Measurements from ENCODE around the gene SPATS2L.

Gene SPATS2L

DNA sequence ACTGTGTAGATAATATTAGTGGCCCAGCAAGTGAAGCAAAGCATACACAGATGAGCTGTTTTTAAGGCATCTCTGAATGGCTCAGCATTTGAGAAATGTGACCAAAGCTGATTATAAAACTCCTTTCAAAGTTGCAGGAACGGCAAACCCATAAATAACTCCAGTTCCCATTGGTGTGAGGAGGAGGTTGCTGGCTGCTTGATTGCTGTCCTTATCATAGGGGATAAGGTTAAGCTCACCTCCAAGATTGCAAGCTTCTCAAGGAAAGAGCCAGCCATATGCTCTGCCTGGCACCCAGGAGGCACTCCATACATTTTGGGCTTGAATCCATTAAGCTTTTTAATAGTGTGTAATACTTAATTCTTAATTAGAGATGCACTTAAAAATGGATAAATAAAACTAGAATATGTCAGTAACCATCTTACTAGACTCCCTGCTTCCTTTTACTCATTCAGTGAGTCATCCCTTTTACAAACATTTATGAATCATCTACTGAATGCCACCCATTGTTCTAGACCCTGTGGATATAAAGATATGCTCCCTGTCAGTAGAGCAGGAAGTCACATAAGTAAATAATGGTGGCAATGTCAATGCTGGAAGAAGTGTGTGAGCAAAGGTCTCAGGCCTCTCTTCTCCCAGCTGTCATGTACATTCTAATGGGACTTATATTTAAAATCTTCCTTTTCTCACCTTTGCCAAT, 99.3 kb downstream of the SPATS2L start:
- TF ChIP-seq CTCF (IDR thresholded peaks at IDR 0.05; ENCODE audit: insufficient read depth, low read length, poor library complexity, severe bottlenecking) = no peak
- no peaks in the 10 kb centered on the region for H3K27me3 ChIP-seq (replicated peaks; ENCODE audit: control insufficient read depth, insufficient read depth, low read length)
- H3K4me3 ChIP-seq (replicated peaks; ENCODE audit: low read depth, low read length) = no peak overlapping the region
- no peak for DNase-seq (ENCODE audit: extremely low read depth, insufficient read length)
- H3K36me3 ChIP-seq (ENCODE audit: control insufficient read depth, insufficient read depth, low read length) = no peaks in the 10 kb centered on the region

- no peak for TF ChIP-seq CTCF (IDR thresholded peaks at IDR 0.05; ENCODE audit: insufficient read depth, low read length, poor library complexity, severe bottlenecking)
- Histone ChIP-seq H3K4me3 (replicated peaks; ENCODE audit: low read depth, low read length) (no peak overlapping the region), H3K27me3 (replicated peaks; ENCODE audit: control insufficient read depth, insufficient read depth, low read length) (no peaks in the 10 kb centered on the region), H3K36me3 (ENCODE audit: control insufficient read depth, insufficient read depth, low read length) (no peaks in the 10 kb centered on the region)
- no peak for DNase-seq (ENCODE audit: extremely low read depth, insufficient read length)
Measured at GRCh38 chr2:200406379-200406778, 99.9 kb downstream of the SPATS2L start.

GRCh38 chr2:200408428-200409316, 102.2 kb downstream of the SPATS2L start:
- no peak overlapping the region for H3K4me3 ChIP-seq (replicated peaks; ENCODE audit: low read depth, low read length)
- DNase-seq (ENCODE audit: extremely low read depth, insufficient read length) = no peak
- H3K36me3 ChIP-seq (ENCODE audit: control insufficient read depth, insufficient read depth, low read length) = no peaks in the 10 kb centered on the region
- H3K27me3 ChIP-seq (replicated peaks; ENCODE audit: control insufficient read depth, insufficient read depth, low read length) = no peaks in the 10 kb centered on the region
- TF ChIP-seq CTCF (IDR thresholded peaks at IDR 0.05; ENCODE audit: insufficient read depth, low read length, poor library complexity, severe bottlenecking) = no peak

- Histone ChIP-seq H3K36me3 (ENCODE audit: control insufficient read depth, insufficient read depth, low read length) (no peaks in the 10 kb centered on the region), H3K4me3 (replicated peaks; ENCODE audit: low read depth, low read length) (no peak overlapping the region), H3K27me3 (replicated peaks; ENCODE audit: control insufficient read depth, insufficient read depth, low read length) (no peaks in the 10 kb centered on the region)
- no peak for DNase-seq (ENCODE audit: extremely low read depth, insufficient read length)
- TF ChIP-seq CTCF (IDR thresholded peaks at IDR 0.05; ENCODE audit: insufficient read depth, low read length, poor library complexity, severe bottlenecking) = no peak
Measured at GRCh38 chr2:200411831-200412230, 105.3 kb downstream of the SPATS2L start.

DNA sequence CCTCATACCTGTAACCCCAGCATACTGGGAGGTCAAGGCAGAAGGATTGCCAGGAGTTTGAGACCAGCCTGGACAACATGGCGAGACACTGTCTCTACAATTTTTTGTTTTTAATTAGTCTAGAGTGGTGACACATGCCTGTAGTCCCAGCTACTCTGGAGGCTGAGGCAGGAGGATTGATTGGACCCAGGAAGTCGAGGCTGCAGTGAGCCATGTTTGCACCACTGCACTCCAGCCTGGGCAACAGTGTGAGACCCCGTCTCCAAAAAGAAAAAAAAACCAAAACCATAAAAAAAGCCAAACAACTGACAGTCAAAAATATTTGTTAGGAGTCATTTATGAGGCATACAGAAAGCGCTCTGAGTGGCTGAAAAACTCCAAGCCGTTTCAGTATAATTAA, 107.9 kb downstream of the SPATS2L start:
- no peaks in the 10 kb centered on the region for H3K36me3 ChIP-seq (ENCODE audit: control insufficient read depth, insufficient read depth, low read length)
- TF ChIP-seq CTCF (IDR thresholded peaks at IDR 0.05; ENCODE audit: insufficient read depth, low read length, poor library complexity, severe bottlenecking) = no peak

More for the DNA sequence above, 107.9 kb downstream of the SPATS2L start:
- Histone ChIP-seq H3K4me3 (replicated peaks; ENCODE audit: low read depth, low read length) (no peak overlapping the region), H3K27me3 (replicated peaks; ENCODE audit: control insufficient read depth, insufficient read depth, low read length) (no peaks in the 10 kb centered on the region)
- no peak for DNase-seq (ENCODE audit: extremely low read depth, insufficient read length)

Measured in GM06990 (cell line).